Liver (tissue), 9 donors: Measurements from ENCODE around the gene TMTC1. TPM values are rescaled to one million over a fixed set of nuclear protein-coding genes. Genes with fewer than 3 reads are reported as not detected.

ENCODE experiments used
- DNase-seq: peaks from one replicate; pipeline ENCODE4 v3.0.0-alpha.2; 2017; ENCODE audit warnings: low spot score
- H3K27ac ChIP-seq, 2 donors: one replicate each; pipeline ENCODE4 v1.7.0; 2013; ENCODE audit warnings: inconsistent platforms in 2 of 2, low read length in 2 of 2, control low read depth in 1 of 2, low read depth in 1 of 2, mild to moderate bottlenecking in 1 of 2
- H3K27me3 ChIP-seq, 4 donors: one replicate each; pipeline versions ENCODE4 v1.6.1 to v1.7.0; 2013; ENCODE audit warnings: low read length in 3 of 4, inconsistent platforms in 1 of 4, mild to moderate bottlenecking in 1 of 4, moderate library complexity in 1 of 4; ENCODE audit not compliant: control insufficient read depth in 4 of 4, insufficient read depth in 4 of 4
- H3K36me3 ChIP-seq, 4 donors: one replicate each; pipeline versions ENCODE4 v1.6.1 to v1.7.0; 2013; ENCODE audit warnings: low read length in 3 of 4, mild to moderate bottlenecking in 3 of 4, low read depth in 1 of 4, moderate library complexity in 1 of 4; ENCODE audit not compliant: control insufficient read depth in 4 of 4, insufficient read depth in 3 of 4
- H3K4me1 ChIP-seq, 4 donors: one replicate each; pipeline versions ENCODE4 v1.6.1 to v1.7.0; 2013; ENCODE audit warnings: low read length in 3 of 4, mild to moderate bottlenecking in 3 of 4, moderate library complexity in 1 of 4; ENCODE audit not compliant: control insufficient read depth in 4 of 4, insufficient read depth in 4 of 4
- H3K4me3 ChIP-seq, 3 donors: one replicate each; pipeline versions ENCODE4 v1.6.1 to v1.7.0; 2013; ENCODE audit warnings: low read length in 3 of 3, control low read depth in 1 of 3, low read depth in 1 of 3, mild to moderate bottlenecking in 1 of 3
- H3K9ac ChIP-seq, 2 donors: one replicate each; pipeline ENCODE4 v1.7.0; 2013; ENCODE audit warnings: low read length in 2 of 2, mild to moderate bottlenecking in 2 of 2, moderate library complexity in 2 of 2, control low read depth in 1 of 2, low read depth in 1 of 2
- H3K9me3 ChIP-seq, 4 donors: one replicate each; pipeline versions ENCODE4 v1.6.1 to v1.7.0; 2013; ENCODE audit warnings: low read length in 3 of 4; ENCODE audit not compliant: control insufficient read depth in 4 of 4
- ATF3 ChIP-seq: IDR thresholded peaks from 2 replicates; pipeline ENCODE4 v1.6.1; 2016; ENCODE audit warnings: antibody characterized with exemption
- CTCF ChIP-seq: fragments of 150-350 bp; IDR thresholded peaks from 2 replicates; pipeline ENCODE4 v1.5.1; 2017; ENCODE audit warnings: improper control_type of control experiment, low read depth, low read length; ENCODE audit not compliant: missing input control
- FOXA2 ChIP-seq: IDR thresholded peaks from 2 replicates; pipeline ENCODE4 v1.6.1; 2016; ENCODE audit warnings: antibody characterized with exemption
- HNF4A ChIP-seq, 2 donors: conservative IDR thresholded peaks; 2 replicates each; pipeline ENCODE4 v1.6.1; 2016; ENCODE audit warnings: antibody characterized with exemption in 2 of 2, mild to moderate bottlenecking in 2 of 2
- HNF4G ChIP-seq: IDR thresholded peaks from 2 replicates; pipeline ENCODE4 v1.6.1; 2016; ENCODE audit warnings: antibody characterized with exemption
- MAX ChIP-seq: IDR thresholded peaks from 2 replicates; pipeline ENCODE4 v1.6.1; 2016; ENCODE audit warnings: antibody characterized with exemption
- NR2F2 ChIP-seq: IDR thresholded peaks from 2 replicates; pipeline ENCODE4 v1.6.1; 2016; ENCODE audit warnings: antibody characterized with exemption
- RAD21 ChIP-seq, 2 donors: IDR thresholded peaks; 2 replicates each; pipeline ENCODE4 v1.6.1; 2016; ENCODE audit warnings: antibody characterized with exemption in 2 of 2, mild to moderate bottlenecking in 2 of 2
- RXRA ChIP-seq, 2 donors: IDR thresholded peaks; 2 replicates each; pipeline ENCODE4 v1.6.1; 2017 to 2018; ENCODE audit warnings: antibody characterized with exemption in 2 of 2, mild to moderate bottlenecking in 1 of 2
- SP1 ChIP-seq: IDR thresholded peaks from 2 replicates; pipeline ENCODE4 v1.6.1; 2018; ENCODE audit warnings: antibody characterized with exemption, mild to moderate bottlenecking
- TAF1 ChIP-seq: conservative IDR thresholded peaks from 2 replicates; pipeline ENCODE4 v1.6.1; 2016; ENCODE audit warnings: antibody characterized with exemption, mild to moderate bottlenecking
- YY1 ChIP-seq: IDR thresholded peaks from 2 replicates; pipeline ENCODE4 v1.6.1; 2016; ENCODE audit warnings: antibody characterized with exemption, mild to moderate bottlenecking
- ZBTB33 ChIP-seq: IDR thresholded peaks from 2 replicates; pipeline ENCODE4 v1.6.1; 2016; ENCODE audit warnings: antibody characterized with exemption
- WGBS: extraction: QIAGEN DNeasy Blood & Tissue Kit; methylation state at CpG from one replicate; pipeline ENCODE4 v1.1.7; 2013; 5-methylcytosine and 5-hydroxymethylcytosine counted together
- polyA plus RNA-seq, 2 donors: library from polyadenylated mRNA; stranded (reverse) in 1 of 2; unstranded in 1 of 2; fragments of 200-250 nt in 1 of 2; fragments of >200 nt in 1 of 2; fragmentation: Nextera tagmentation in 1 of 2; extraction: Ambion mirVana in 1 of 2; gene quantifications; one replicate each; pipeline versions ENCODE4 v1.2.1 to v1.2.3, GENCODE V29; 2013 to 2015
- total RNA-seq, 2 donors: library from RNA; depleted of rRNA; stranded (reverse); fragments of >200 nt; gene quantifications; one replicate each; pipeline ENCODE4 v1.2.3, GENCODE V29; 2014
- TF ChIP-seq, protein P1 (sequence below): IDR thresholded peaks from 2 replicates; pipeline ENCODE4 v1.6.1; 2016; ENCODE audit warnings: antibody characterized with exemption, mild to moderate bottlenecking
- donor health status: healthy.
- donor health status: healthy.
- donor health status: healthy.
- donor health status: healthy.
- donor health status: healthy.

Gene TMTC1
- total and polyA plus RNA-seq, 4 donors, result 0.76 to 3.3 (median 2.1) TPM

DNA sequence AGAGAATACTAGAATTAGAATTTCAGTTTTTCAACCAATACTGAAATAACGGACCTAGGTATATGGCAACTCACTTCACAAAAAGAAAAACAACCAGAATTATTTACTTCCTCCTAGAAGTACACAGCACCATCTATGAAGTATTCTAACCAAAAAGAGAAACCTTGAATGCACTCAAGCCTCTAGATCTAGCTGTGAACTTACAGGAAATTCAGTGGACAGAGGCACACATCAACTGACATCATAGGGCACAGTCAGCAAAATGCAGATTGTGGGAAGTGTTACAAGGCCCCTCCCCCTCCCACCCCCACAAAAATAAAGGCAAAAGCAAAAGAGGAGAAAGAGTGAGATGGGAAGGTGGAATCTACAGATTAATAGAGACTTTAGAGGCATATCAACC lies 102.4 kb downstream of the TMTC1 start:
- Histone ChIP-seq H3K36me3 (no peaks in the 10 kb centered on the region), H3K4me1 (no peaks in the 10 kb centered on the region), H3K9ac (no peak overlapping the region), H3K27me3 (no peaks in the 10 kb centered on the region), H3K9me3 (no peaks in the 10 kb centered on the region), H3K27ac (no peak overlapping the region), H3K4me3 (no peak overlapping the region)
- WGBS, result 85% methylated on average over 1 of the region's 1 CpG
- no peak for DNase-seq
- TF ChIP-seq HNF4A (conservative IDR thresholded peaks at IDR 0.05), result no peak

GRCh38 chr12:29676676-29677075 lies 107.1 kb downstream of the TMTC1 start:
- no peaks in the 10 kb centered on the region for H3K9me3 ChIP-seq
- WGBS, result 83% methylated on average over 2 of the region's 2 CpGs
- no peak overlapping the region for H3K27ac ChIP-seq

GRCh38 chr12:29674463-29674862 lies 109.3 kb downstream of the TMTC1 start:
- H3K36me3 ChIP-seq, result no peaks in the 10 kb centered on the region
- no peak overlapping the region for H3K27ac ChIP-seq
- TF ChIP-seq CTCF (no peak), RXRA (IDR thresholded peaks at IDR 0.05) (no peak), RAD21 (IDR thresholded peaks at IDR 0.05) (no peak), NR2F2 (no peak), FOXA2 (no peak), ZBTB33 (no peak), MAX (no peak), HNF4G (no peak)
- TF ChIP-seq, protein P1, sequence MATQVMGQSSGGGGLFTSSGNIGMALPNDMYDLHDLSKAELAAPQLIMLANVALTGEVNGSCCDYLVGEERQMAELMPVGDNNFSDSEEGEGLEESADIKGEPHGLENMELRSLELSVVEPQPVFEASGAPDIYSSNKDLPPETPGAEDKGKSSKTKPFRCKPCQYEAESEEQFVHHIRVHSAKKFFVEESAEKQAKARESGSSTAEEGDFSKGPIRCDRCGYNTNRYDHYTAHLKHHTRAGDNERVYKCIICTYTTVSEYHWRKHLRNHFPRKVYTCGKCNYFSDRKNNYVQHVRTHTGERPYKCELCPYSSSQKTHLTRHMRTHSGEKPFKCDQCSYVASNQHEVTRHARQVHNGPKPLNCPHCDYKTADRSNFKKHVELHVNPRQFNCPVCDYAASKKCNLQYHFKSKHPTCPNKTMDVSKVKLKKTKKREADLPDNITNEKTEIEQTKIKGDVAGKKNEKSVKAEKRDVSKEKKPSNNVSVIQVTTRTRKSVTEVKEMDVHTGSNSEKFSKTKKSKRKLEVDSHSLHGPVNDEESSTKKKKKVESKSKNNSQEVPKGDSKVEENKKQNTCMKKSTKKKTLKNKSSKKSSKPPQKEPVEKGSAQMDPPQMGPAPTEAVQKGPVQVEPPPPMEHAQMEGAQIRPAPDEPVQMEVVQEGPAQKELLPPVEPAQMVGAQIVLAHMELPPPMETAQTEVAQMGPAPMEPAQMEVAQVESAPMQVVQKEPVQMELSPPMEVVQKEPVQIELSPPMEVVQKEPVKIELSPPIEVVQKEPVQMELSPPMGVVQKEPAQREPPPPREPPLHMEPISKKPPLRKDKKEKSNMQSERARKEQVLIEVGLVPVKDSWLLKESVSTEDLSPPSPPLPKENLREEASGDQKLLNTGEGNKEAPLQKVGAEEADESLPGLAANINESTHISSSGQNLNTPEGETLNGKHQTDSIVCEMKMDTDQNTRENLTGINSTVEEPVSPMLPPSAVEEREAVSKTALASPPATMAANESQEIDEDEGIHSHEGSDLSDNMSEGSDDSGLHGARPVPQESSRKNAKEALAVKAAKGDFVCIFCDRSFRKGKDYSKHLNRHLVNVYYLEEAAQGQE, result no peak
- no peak overlapping the region for H3K9ac ChIP-seq
- DNase-seq, result no peak
- WGBS, result 85% methylated on average over 5 of the region's 5 CpGs
- no peak overlapping the region for H3K4me3 ChIP-seq
- no peaks in the 10 kb centered on the region for H3K27me3 ChIP-seq
- no peaks in the 10 kb centered on the region for H3K9me3 ChIP-seq
- H3K4me1 ChIP-seq, result no peaks in the 10 kb centered on the region

More at GRCh38 chr12:29676676-29677075, 107.1 kb downstream of the TMTC1 start:
- DNase-seq, result no peak
- Histone ChIP-seq H3K36me3 (no peaks in the 10 kb centered on the region), H3K27me3 (no peaks in the 10 kb centered on the region), H3K9ac (no peak overlapping the region), H3K4me3 (no peak overlapping the region), H3K4me1 (no peaks in the 10 kb centered on the region)
- TF ChIP-seq SP1 (no peak), YY1 (no peak), RAD21 (IDR thresholded peaks at IDR 0.05) (no peak), RXRA (IDR thresholded peaks at IDR 0.05) (no peak), NR2F2 (no peak), MAX (no peak), ATF3 (no peak), TAF1 (no peak)
